Epithelial cell of proximal tubule (primary cell): Measurements from ENCODE around the gene SS18. TPM values are rescaled to one million over a fixed set of nuclear protein-coding genes. Genes with fewer than 3 reads are reported as not detected.

Experiments used
- DNase-seq: peaks from one replicate; pipeline ENCODE4 v3.0.0-alpha.2; 2011; ENCODE audit warnings: low read depth
- H3K4me3 ChIP-seq: 2 replicates; pipeline ENCODE4 v1.5.1; 2011; ENCODE audit warnings: low read depth, mild to moderate bottlenecking, low read length
- CTCF ChIP-seq: conservative IDR thresholded peaks from 2 replicates; pipeline ENCODE4 v1.5.1; 2012; ENCODE audit warnings: low read depth, mild to moderate bottlenecking, low read length
- total RNA-seq: library from RNA; depleted of rRNA; stranded (reverse); fragments of >200 nt; gene quantifications from 2 replicates; pipeline ENCODE4 v1.2.3, GENCODE V29; 2015

Gene SS18
- total RNA-seq, 1 donor from 2014 or later: 234 TPM

DNA sequence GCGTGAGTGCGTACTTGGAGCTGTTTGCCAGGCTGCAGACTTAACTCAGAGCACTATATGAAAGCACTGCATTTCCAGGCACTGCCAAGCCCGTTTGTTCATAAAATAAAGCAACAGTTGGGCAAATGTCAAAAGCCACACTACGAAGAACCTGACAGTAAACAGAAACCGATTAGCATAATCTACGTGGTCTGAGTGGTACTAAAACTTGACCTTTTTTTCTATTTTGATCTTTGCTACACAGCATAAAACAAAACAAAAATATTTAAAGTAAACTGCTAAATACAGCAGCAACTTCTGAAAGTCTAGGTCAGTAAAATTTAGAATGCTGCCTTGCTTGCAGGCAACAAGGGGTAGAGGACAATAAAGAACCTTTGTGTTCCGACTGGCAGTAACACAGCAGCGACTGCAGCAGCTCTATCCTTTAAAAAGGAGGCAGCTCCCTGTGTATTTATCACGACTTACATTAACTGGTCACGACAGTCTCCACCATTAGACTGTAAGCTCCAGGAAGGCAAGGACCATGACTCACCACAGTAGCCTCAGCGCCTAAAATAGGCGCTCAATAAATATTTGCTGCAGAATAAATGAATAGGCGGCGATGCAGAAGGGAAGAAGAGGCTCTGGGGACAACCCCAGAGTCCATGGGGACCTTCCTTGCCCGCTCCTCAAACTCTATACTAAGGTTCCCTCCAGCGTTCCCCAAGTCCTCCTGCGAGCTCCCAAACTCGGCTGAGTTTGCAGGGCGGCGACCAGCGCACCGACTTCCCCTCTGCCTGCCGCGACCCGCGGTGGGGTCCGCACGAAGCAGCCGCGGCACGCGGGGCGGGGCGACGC lies 902 bp downstream of the SS18 start:
- DNase-seq: no peak
- no peak for TF ChIP-seq CTCF
- peak overlapping the region; percentile 94 for H3K4me3 ChIP-seq

- H3K4me3 ChIP-seq: peak overlapping the region; percentile 94
- no peak for DNase-seq
- no peak for TF ChIP-seq CTCF
Observed at GRCh38 chr18:26088487-26088886, 1.9 kb downstream of the SS18 start.

DNA sequence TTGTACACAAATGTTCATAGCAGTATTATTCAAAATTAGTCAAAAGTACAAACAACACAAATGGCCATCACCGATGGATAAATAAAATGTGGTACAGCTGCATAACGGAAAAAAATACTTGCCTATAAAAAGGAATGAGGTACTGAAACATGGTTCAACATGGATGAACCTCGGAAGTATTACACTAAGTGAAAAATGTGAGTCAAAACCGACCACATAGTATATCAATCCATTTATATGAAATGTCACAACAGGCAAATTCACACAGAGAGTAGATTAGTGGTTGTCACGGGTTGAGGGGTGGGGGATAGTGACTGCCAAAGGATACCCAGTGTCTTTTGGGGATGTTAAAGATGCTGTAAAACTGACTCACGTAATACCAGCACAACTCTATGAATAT lies 3.5 kb downstream of the SS18 start:
- no peak for DNase-seq
- H3K4me3 ChIP-seq: no peak overlapping the region
- TF ChIP-seq CTCF: no peak

DNA sequence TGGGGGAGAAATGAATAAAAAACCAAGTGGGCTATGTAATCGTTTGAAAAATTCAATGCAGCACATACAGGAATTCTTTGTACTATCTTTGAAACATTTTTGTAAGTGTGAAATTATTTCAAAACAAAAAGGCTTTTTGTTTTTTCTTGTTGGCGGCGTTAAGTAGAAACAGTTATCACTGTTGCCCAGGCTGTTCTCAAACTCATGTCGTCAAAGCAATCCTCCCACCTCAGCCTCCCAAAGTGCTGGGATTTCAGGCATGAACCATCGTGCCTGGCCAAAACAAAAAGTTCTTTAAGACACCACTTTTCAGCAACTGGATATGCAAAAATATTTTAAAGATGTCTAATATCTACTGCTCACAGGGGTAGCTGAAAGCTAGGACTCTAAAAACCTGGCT lies 5.4 kb downstream of the SS18 start:
- no peak for DNase-seq
- H3K4me3 ChIP-seq: no peak overlapping the region
- no peak for TF ChIP-seq CTCF

DNA sequence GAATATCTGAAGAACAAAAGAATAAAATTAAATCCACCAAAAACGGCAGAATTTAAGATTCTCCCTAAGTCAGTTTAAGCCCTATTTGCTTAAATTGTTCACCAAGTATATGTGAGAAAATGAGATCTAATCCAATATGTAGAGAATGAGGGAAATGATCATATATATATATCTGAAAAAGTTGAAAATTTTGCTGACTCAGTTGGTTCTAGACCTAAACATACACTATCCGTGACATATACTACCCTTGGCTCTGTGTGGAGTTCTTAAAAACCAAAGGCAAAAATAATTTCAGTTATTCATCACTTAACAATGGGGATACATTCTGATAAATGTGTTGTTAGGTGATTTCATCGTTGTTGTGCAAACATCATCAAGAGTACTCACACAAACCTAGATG lies 7.3 kb downstream of the SS18 start:
- no peak overlapping the region for H3K4me3 ChIP-seq
- TF ChIP-seq CTCF: no peak
- no peak for DNase-seq

GRCh38 chr18:26082475-26082874 lies 7.9 kb downstream of the SS18 start:
- no peak for DNase-seq
- H3K4me3 ChIP-seq: no peak overlapping the region

More at GRCh38 chr18:26082475-26082874, 7.9 kb downstream of the SS18 start:
- no peak for TF ChIP-seq CTCF
